B cell (primary cell): Measurements from ENCODE around the gene LIMK2. TPM values are rescaled to one million over a fixed set of nuclear protein-coding genes. Genes with fewer than 3 reads are reported as not detected.

Source experiments
- ATAC-seq: fragments of 200-7000 bp; cut with Tn5 transposase; one replicate; pipeline ENCODE4 v1.10.0; 2021; ENCODE audit warnings: low read depth, mild to moderate bottlenecking, moderate number of reproducible peaks, moderate library complexity
- CTCF ChIA-PET: fragments of 350-600 bp; sonication (Branson Sonifier 250); formaldehyde crosslinking; loops from one replicate; lab custom pipeline; 2021; ENCODE audit warnings: antibody characterized with exemption, inconsistent platforms; lab: Charles Lee
- POLR2A ChIA-PET: fragments of 350-600 bp; sonication (Branson Sonifier 250); formaldehyde crosslinking; loops from one replicate; lab custom pipeline; 2021; ENCODE audit warnings: antibody characterized with exemption; lab: Charles Lee
- DNase-seq: peaks from one replicate; pipeline ENCODE4 v3.0.0; 2013
- H2AFZ ChIP-seq: 2 replicates; pipeline ENCODE4 v1.6.1; 2012; ENCODE audit warnings: mild to moderate bottlenecking, low read depth, low read length; ENCODE audit not compliant: insufficient read depth, poor library complexity, severe bottlenecking
- H3K27ac ChIP-seq, 2 donors: 1 replicate in 1 of 2; 2 replicates in 1 of 2; pipeline ENCODE4 v1.5.1; 2012 to 2013; ENCODE audit warnings: low read length in 2 of 2, mild to moderate bottlenecking in 2 of 2, moderate library complexity in 1 of 2
- H3K27me3 ChIP-seq, 4 experiments: fragments of 200-600 bp in 1 of 4; sonication (generic) in 1 of 4; replicated peaks in 1 of 4; 1 replicate in 2 of 4; 2 replicates in 2 of 4; pipeline versions ENCODE4 v1.6.1 to v1.7.0; 2013 to 2016; ENCODE audit warnings: low read length in 3 of 4, mild to moderate bottlenecking in 2 of 4, mixed read lengths in 1 of 4, moderate library complexity in 1 of 4; ENCODE audit not compliant: insufficient read depth in 4 of 4, control insufficient read depth in 3 of 4; ENCODE audit errors: control extremely low read depth in 1 of 4
- H3K36me3 ChIP-seq, 2 experiments: replicated peaks in 1 of 2; 1 replicate in 1 of 2; 2 replicates in 1 of 2; pipeline versions ENCODE4 v1.6.1 to v1.7.1; 2013; ENCODE audit warnings: low read length in 1 of 2; ENCODE audit not compliant: insufficient read depth in 2 of 2, control insufficient read depth in 1 of 2; ENCODE audit errors: control extremely low read depth in 1 of 2, extremely low read depth in 1 of 2
- H3K4me1 ChIP-seq, 2 donors: fragments of 200-600 bp in 1 of 2; sonication (generic) in 1 of 2; 1 replicate in 1 of 2; 2 replicates in 1 of 2; pipeline versions ENCODE4 v1.5.1 to v1.6.1; 2013 to 2017; ENCODE audit warnings: low read length in 2 of 2; ENCODE audit not compliant: control insufficient read depth in 2 of 2, insufficient read depth in 2 of 2
- H3K4me2 ChIP-seq: replicated peaks from 2 replicates; pipeline ENCODE3; 2012; ENCODE audit warnings: mild to moderate bottlenecking, low read depth, low read length; ENCODE audit not compliant: poor library complexity, severe bottlenecking
- H3K4me3 ChIP-seq, 5 experiments: fragments of 200-600 bp in 1 of 5; sonication (generic) in 1 of 5; 1 replicate in 3 of 5; 2 replicates in 2 of 5; pipeline versions ENCODE4 v1.5.1 to v1.7.0; 2011 to 2016; ENCODE audit warnings: low read length in 4 of 5, mild to moderate bottlenecking in 4 of 5, low read depth in 2 of 5, control low read depth in 1 of 5, moderate library complexity in 1 of 5; ENCODE audit not compliant: insufficient read depth in 1 of 5; ENCODE audit errors: control extremely low read depth in 1 of 5, extremely low read depth in 1 of 5
- H3K79me2 ChIP-seq: fragments of 200-600 bp; sonication (generic); one replicate; pipeline ENCODE4 v1.6.0; 2016; ENCODE audit warnings: low read length; ENCODE audit not compliant: control insufficient read depth, insufficient read depth
- H3K9ac ChIP-seq: fragments of 200-600 bp; sonication (generic); 2 replicates; pipeline ENCODE4 v1.6.1; 2017; ENCODE audit warnings: mild to moderate bottlenecking, low read length, moderate library complexity
- H3K9me3 ChIP-seq, 3 donors: one replicate each; pipeline versions ENCODE4 v1.6.1 to v1.7.1; 2013; ENCODE audit warnings: low read length in 2 of 3; ENCODE audit not compliant: control insufficient read depth in 2 of 3, insufficient read depth in 1 of 3; ENCODE audit errors: control extremely low read depth in 1 of 3
- H4K20me1 ChIP-seq: 2 replicates; pipeline ENCODE4 v1.6.0; 2012; ENCODE audit warnings: mild to moderate bottlenecking, low read length; ENCODE audit not compliant: insufficient read depth, control insufficient read depth, poor library complexity, severe bottlenecking
- H3K27ac Mint-ChIP-seq: one replicate; pipeline ENCODE4 v1.8.0; 2021; ENCODE audit warnings: mixed read lengths
- H3K27me3 Mint-ChIP-seq: one replicate; pipeline ENCODE4 v1.8.0; 2021; ENCODE audit warnings: mixed read lengths
- H3K4me1 Mint-ChIP-seq: one replicate; pipeline ENCODE4 v1.8.0; 2021; ENCODE audit warnings: mixed read lengths
- H3K4me3 Mint-ChIP-seq: one replicate; pipeline ENCODE4 v1.8.0; 2021; ENCODE audit warnings: mixed read lengths
- H3K9me3 Mint-ChIP-seq: one replicate; pipeline ENCODE4 v1.8.0; 2022; ENCODE audit warnings: mixed read lengths; ENCODE audit not compliant: insufficient read depth
- EZH2 ChIP-seq: IDR thresholded peaks from 2 replicates; pipeline ENCODE4 v1.6.1; 2012; ENCODE audit warnings: borderline replicate concordance, low read depth, mild to moderate bottlenecking, moderate library complexity, low read length; ENCODE audit not compliant: insufficient read depth, poor library complexity, severe bottlenecking
- WGBS: methylation state at CpG from one replicate; pipeline ENCODE4 v1.1.5; 2013; ENCODE audit warnings: missing lambda C conversion rate; ENCODE audit not compliant: insufficient coverage; 5-methylcytosine and 5-hydroxymethylcytosine counted together
- intact Hi-C: fragments of 100-400 bp; cut with micrococcal nuclease; formaldehyde crosslinking; loops from one replicate; pipeline ENCODE4 v1.10.0; 2022
- polyA plus RNA-seq: library from polyadenylated mRNA; depleted of rRNA; stranded (reverse); fragments of >200 nt; gene quantifications from 2 replicates; pipeline ENCODE4 v1.2.3, GENCODE V29; 2012
- total RNA-seq, 2 donors: library from RNA; stranded (reverse); fragments of 120-200 nt in 1 of 2; gene quantifications; 1 replicate in 1 of 2; 2 replicates in 1 of 2; pipeline versions ENCODE4 v1.2.3 to v1.2.4, GENCODE V29; 2013 to 2022
- TF ChIP-seq, protein P1 (sequence below): fragments of 200-600 bp; IDR thresholded peaks from one replicate; pipeline ENCODE4 v1.8.0; 2022; ENCODE audit warnings: antibody characterized with exemption, mild to moderate bottlenecking

The LIMK2 gene
- total and polyA plus RNA-seq, 2 donors (not counting 1 experiment from before 2014, with no cell fraction given): 6.8 to 20.2 TPM

DNA sequence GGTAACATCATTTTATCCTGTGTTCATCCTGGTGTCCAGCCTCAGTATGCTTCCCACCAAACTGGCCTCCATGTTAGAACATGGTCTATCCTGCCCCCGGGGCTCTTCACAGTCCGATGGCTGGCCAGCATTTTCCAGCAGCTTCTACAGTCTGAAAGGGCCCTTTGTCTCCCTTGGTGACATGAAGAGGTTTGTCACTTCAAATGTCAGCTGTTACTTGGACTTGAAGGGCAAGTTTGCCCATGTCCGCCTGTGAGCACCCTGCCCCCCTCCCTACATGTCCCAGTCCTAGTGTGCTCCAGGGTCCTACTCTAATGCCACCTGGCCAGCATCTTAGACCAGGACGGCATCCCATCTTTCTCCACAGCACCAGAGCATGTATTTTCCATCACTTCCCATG lies 109.3 kb downstream of the LIMK2 start:
- no peaks in the 10 kb centered on the region for H3K27me3 Mint-ChIP-seq
- Histone ChIP-seq H3K9me3 (no peaks in the 10 kb centered on the region), H2AFZ (no peak overlapping the region), H3K4me2 (no peak overlapping the region), H3K79me2 (no peaks in the 10 kb centered on the region), H3K4me3 (no peak overlapping the region), H3K27ac (no peak overlapping the region), H3K9ac (no peak overlapping the region), H4K20me1 (peaks cover under 1% of the 10 kb centered on the region), H3K4me1 (no peaks in the 10 kb centered on the region), H3K27me3 (no peaks in the 10 kb centered on the region), H3K36me3 (peaks cover 1 to 38% of the 10 kb centered on the region in 2 experiments)
- H3K4me3 Mint-ChIP-seq: no peak overlapping the region
- DNase-seq (no peak), ATAC-seq (no peak)
- no peaks in the 10 kb centered on the region for H3K9me3 Mint-ChIP-seq
- TF ChIP-seq, protein P1, sequence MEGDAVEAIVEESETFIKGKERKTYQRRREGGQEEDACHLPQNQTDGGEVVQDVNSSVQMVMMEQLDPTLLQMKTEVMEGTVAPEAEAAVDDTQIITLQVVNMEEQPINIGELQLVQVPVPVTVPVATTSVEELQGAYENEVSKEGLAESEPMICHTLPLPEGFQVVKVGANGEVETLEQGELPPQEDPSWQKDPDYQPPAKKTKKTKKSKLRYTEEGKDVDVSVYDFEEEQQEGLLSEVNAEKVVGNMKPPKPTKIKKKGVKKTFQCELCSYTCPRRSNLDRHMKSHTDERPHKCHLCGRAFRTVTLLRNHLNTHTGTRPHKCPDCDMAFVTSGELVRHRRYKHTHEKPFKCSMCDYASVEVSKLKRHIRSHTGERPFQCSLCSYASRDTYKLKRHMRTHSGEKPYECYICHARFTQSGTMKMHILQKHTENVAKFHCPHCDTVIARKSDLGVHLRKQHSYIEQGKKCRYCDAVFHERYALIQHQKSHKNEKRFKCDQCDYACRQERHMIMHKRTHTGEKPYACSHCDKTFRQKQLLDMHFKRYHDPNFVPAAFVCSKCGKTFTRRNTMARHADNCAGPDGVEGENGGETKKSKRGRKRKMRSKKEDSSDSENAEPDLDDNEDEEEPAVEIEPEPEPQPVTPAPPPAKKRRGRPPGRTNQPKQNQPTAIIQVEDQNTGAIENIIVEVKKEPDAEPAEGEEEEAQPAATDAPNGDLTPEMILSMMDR: no peak
- TF ChIP-seq EZH2: no peak
- no peak overlapping the region for H3K27ac Mint-ChIP-seq
- intact Hi-C loops: no loop called here
- peaks cover 1% of the 10 kb centered on the region for H3K4me1 Mint-ChIP-seq
- ChIA-PET POLR2A (interaction anchor here (0.6 kb wide), 3 partner anchors 9 to 122 kb away, joined by 4 to 7 read pairs (median 4); no protein-coding TSS in a partner anchor), CTCF (interaction anchor here (1.4 to 1.5 kb wide), 2 partner anchors 8 to 51 kb away, joined by 5 to 9 read pairs; no protein-coding TSS in a partner anchor)
- WGBS: 100% methylated on average over 3 of the region's 4 CpGs

DNA sequence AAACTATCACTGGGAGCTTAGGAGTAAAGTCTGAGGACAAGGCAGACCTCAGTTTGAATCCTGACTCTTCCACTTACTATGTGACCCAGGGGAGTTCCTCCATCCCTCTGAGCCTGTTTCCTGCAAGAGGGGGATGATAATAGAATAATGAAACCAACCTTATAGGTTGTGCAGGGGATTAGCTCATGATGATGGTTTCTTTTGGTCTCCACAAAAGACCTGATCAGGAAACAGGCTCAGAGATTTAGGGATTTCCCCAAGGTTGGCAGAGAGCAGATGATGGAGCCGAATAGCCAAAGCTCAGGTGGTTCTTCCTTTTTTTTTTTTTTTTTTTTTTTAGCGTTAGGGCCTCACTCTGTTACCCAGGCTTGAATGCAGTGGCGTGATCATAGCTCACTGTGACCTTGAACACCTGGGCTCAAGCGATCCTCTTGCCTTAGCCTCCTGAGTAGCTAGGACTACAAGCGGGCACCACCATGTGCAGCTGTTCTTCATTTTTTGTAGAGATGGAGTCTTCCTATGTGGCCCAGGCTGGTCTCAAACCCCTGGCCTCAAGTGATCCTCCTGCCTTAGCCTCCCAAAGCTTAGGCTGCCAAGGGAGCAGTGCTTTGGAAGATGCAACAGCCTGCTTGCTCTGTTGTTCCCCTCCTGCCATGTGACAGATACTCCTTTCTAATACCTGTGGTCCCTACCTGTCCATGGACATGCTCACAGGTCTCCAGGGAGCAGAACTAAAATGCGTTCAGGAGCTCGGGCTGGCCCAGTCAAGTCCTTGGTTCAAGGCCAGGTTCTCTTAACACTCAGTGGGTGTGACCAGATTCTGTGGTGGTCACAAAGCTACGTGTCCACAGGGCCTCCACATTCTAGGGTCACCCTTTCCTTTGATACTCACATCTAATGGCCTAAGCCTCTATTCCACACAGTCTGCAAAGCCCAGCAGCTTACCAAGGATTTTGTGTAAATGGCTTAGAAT lies 111.8 kb downstream of the LIMK2 start:
- no peak overlapping the region for H3K4me3 Mint-ChIP-seq
- Histone ChIP-seq H3K27ac (no peak overlapping the region), H4K20me1 (peaks cover 24% of the 10 kb centered on the region), H3K4me1 (no peaks in the 10 kb centered on the region), H2AFZ (no peak overlapping the region), H3K4me3 (no peak overlapping the region), H3K4me2 (no peak overlapping the region), H3K27me3 (no peaks in the 10 kb centered on the region), H3K9ac (no peak overlapping the region), H3K36me3 (peaks cover 1 to 62% of the 10 kb centered on the region in 2 experiments), H3K79me2 (peaks cover under 1% of the 10 kb centered on the region), H3K9me3 (no peaks in the 10 kb centered on the region)
- POLR2A ChIA-PET: no interaction called here
- CTCF ChIA-PET: interaction anchor here (0.7 to 1.8 kb wide), 3 partner anchors 11 to 32 kb away, joined by 3 to 9 read pairs (median 4); partner anchors contain the start of gene PIK3IP1
- no peak for ATAC-seq
- TF ChIP-seq, protein P1: no peak
- no peak for TF ChIP-seq EZH2
- intact Hi-C loops: no loop called here
- WGBS: 84% methylated on average over 7 of the region's 8 CpGs
- no peaks in the 10 kb centered on the region for H3K27me3 Mint-ChIP-seq
- H3K9me3 Mint-ChIP-seq: no peaks in the 10 kb centered on the region
- peak overlapping the region; percentile 15 for H3K27ac Mint-ChIP-seq
- peaks cover 1% of the 10 kb centered on the region for H3K4me1 Mint-ChIP-seq
- no peak for DNase-seq
